ENCODE data around the gene NEMP2. TPM values are rescaled to one million over a fixed set of nuclear protein-coding genes. Genes with fewer than 3 reads are reported as not detected.

Gene NEMP2
- total RNA-seq, 6 donors from 2014 or later: 2.6 to 7.4 (median 4.3) TPM

GRCh38 chr2:190519975-190520767, 14.4 kb downstream of the NEMP2 start:
- WGBS, 2 donors: 82 to 100% methylated on average over 1 of the region's 1 CpG
- no peaks in the 10 kb centered on the region for H3K27me3 ChIP-seq
- no peak overlapping the region for H3K27ac ChIP-seq
- H3K9me3 ChIP-seq: no peaks in the 10 kb centered on the region
- peak in 1 of 2 donors; percentile 19 for ATAC-seq (ENCODE audit: low FRiP score in 2 of 2)
- H3K4me3 ChIP-seq: no peak overlapping the region
- TF ChIP-seq CTCF (IDR thresholded peaks at IDR 0.05) (no peak), POLR2A (IDR thresholded peaks at IDR 0.05) (no peak), EP300 (IDR thresholded peaks at IDR 0.05) (no peak), POLR2AphosphoS5 (IDR thresholded peaks at IDR 0.05) (no peak)
- no peak for DNase-seq
- H3K36me3 ChIP-seq: no peaks in the 10 kb centered on the region
- no peaks in the 10 kb centered on the region for H3K4me1 ChIP-seq

- WGBS, 2 donors: 93% methylated on average over 2 of the region's 2 CpGs
- Histone ChIP-seq H3K9me3 (no peaks in the 10 kb centered on the region), H3K36me3 (peaks cover 0 to 5% (median 0%) of the 10 kb centered on the region in 4 donors), H3K27ac (no peak overlapping the region), H3K4me1 (peaks cover 0 to under 1% (median 0%) of the 10 kb centered on the region in 4 donors), H3K27me3 (no peaks in the 10 kb centered on the region), H3K4me3 (no peak overlapping the region)
- DNase-seq (no peak), ATAC-seq (ENCODE audit: low FRiP score in 2 of 2) (no peak)
- TF ChIP-seq POLR2AphosphoS5 (IDR thresholded peaks at IDR 0.05): no peak
- TF ChIP-seq EP300 (IDR thresholded peaks at IDR 0.05): no peak
- TF ChIP-seq CTCF (IDR thresholded peaks at IDR 0.05): no peak
- no peak for TF ChIP-seq POLR2A (IDR thresholded peaks at IDR 0.05)
These were observed 17.1 kb downstream of the NEMP2 start for GRCh38 chr2:190517468-190517867.

GRCh38 chr2:190515687-190516086, 18.8 kb downstream of the NEMP2 start:
- no peaks in the 10 kb centered on the region for H3K9me3 ChIP-seq
- no peaks in the 10 kb centered on the region for H3K27me3 ChIP-seq
- no peak for TF ChIP-seq POLR2AphosphoS5 (IDR thresholded peaks at IDR 0.05)
- no peak for TF ChIP-seq EP300 (IDR thresholded peaks at IDR 0.05)
- TF ChIP-seq CTCF (IDR thresholded peaks at IDR 0.05): no peak
- no peak for TF ChIP-seq POLR2A (IDR thresholded peaks at IDR 0.05)
- H3K36me3 ChIP-seq: peaks cover 0 to 5% (median 0%) of the 10 kb centered on the region in 4 donors
- WGBS, 2 donors: 78 to 81% methylated on average over 1 of the region's 1 CpG
- no peak for DNase-seq
- no peak for ATAC-seq (ENCODE audit: low FRiP score in 2 of 2)
- H3K4me3 ChIP-seq: no peak overlapping the region
- peaks cover 0 to 4% (median 0%) of the 10 kb centered on the region in 4 donors for H3K4me1 ChIP-seq
- no peak overlapping the region for H3K27ac ChIP-seq

- WGBS, 2 donors: 97 to 100% methylated on average over 1 of the region's 1 CpG
- no peak overlapping the region for H3K27ac ChIP-seq
These were observed 19.8 kb downstream of the NEMP2 start for GRCh38 chr2:190514676-190515075.

More at GRCh38 chr2:190514676-190515075, 19.8 kb downstream of the NEMP2 start:
- ATAC-seq (ENCODE audit: low FRiP score in 2 of 2) (no peak), DNase-seq (no peak)
- Histone ChIP-seq H3K4me1 (peaks cover 0 to 4% (median 0%) of the 10 kb centered on the region in 4 donors), H3K9me3 (no peaks in the 10 kb centered on the region), H3K36me3 (peaks cover 0 to 13% (median 0%) of the 10 kb centered on the region in 4 donors), H3K27me3 (no peaks in the 10 kb centered on the region), H3K4me3 (no peak overlapping the region)
- TF ChIP-seq EP300 (IDR thresholded peaks at IDR 0.05) (no peak), POLR2A (IDR thresholded peaks at IDR 0.05) (no peak), POLR2AphosphoS5 (IDR thresholded peaks at IDR 0.05) (no peak), CTCF (IDR thresholded peaks at IDR 0.05) (no peak)
